PC-3 (cell line): Measurements from ENCODE around the gene ABCA3.

Source experiments
- EZH2 ChIP-seq: fragments of 300-600 bp; sonication (generic); IDR thresholded peaks from one replicate; pipeline ENCODE4 v1.6.1; 2017; ENCODE audit warnings: antibody characterized with exemption, mild to moderate bottlenecking, low read length; ENCODE audit not compliant: unreplicated experiment
- EZH2phosphoT487 ChIP-seq: fragments of 300-600 bp; sonication (generic); IDR thresholded peaks from 2 replicates; pipeline ENCODE4 v1.6.1; 2018; ENCODE audit warnings: mild to moderate bottlenecking, antibody characterized with exemption, low read length, borderline replicate concordance
- TF ChIP-seq, protein P1 (sequence below): fragments of 300-600 bp; sonication (generic); conservative IDR thresholded peaks from 2 replicates; pipeline ENCODE4 v1.5.1; 2017; ENCODE audit warnings: antibody characterized with exemption, low read depth, mild to moderate bottlenecking, low read length

- TF ChIP-seq, protein P1, sequence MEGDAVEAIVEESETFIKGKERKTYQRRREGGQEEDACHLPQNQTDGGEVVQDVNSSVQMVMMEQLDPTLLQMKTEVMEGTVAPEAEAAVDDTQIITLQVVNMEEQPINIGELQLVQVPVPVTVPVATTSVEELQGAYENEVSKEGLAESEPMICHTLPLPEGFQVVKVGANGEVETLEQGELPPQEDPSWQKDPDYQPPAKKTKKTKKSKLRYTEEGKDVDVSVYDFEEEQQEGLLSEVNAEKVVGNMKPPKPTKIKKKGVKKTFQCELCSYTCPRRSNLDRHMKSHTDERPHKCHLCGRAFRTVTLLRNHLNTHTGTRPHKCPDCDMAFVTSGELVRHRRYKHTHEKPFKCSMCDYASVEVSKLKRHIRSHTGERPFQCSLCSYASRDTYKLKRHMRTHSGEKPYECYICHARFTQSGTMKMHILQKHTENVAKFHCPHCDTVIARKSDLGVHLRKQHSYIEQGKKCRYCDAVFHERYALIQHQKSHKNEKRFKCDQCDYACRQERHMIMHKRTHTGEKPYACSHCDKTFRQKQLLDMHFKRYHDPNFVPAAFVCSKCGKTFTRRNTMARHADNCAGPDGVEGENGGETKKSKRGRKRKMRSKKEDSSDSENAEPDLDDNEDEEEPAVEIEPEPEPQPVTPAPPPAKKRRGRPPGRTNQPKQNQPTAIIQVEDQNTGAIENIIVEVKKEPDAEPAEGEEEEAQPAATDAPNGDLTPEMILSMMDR = no peak
- TF ChIP-seq EZH2 (no peak), EZH2phosphoT487 (no peak)
Observed at GRCh38 chr16:2244301-2244700, 96.2 kb downstream of the ABCA3 start.
